ENCODE data around the gene P2RX5. TPM values are rescaled to one million over a fixed set of nuclear protein-coding genes. Genes with fewer than 3 reads are reported as not detected.
"Not testable (repeated sequence)": the region's sequence is repeated elsewhere in the genome, so short reads cannot be mapped to it uniquely, and the experiment has no call there.

Gene P2RX5
- total RNA-seq, 4 donors from 2014 or later = 0.49 to 0.56 TPM; not detected in 2

DNA sequence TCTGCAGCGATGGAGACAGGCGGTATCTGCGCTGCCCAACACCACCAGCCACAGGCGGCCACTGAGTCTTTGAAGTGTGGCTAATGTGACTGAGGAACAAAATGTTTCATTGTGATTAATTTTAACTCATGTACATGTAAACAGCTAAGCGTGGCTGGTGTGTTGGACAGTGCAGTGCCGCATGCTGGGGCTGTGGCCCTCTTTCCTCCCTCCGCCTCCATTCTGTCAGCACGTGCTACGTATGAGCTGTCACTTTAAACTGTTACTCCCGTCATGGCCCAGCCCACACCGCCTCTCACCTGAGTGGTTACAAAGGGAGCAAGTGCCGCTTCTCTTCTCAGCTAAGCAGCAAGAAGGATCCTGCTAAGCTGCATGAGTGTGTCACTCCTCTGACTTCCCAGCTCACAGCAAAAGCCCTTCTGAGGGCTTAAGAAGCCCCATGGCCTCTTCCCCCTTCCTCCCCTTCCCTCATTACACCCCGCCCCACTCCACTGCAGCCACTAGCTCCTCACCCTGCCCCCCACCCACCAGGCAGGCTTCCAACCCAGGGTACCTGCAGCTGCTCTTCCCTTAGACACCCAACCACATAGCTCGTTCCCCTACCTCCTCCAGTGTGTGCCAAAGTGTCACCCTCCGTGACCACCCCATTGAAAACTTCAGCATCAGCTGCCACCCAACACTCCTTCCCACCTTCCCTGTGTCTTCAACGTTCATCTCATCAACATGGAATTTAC lies 42.8 kb upstream of the P2RX5 start:
- peaks cover 18% of the 10 kb centered on the region for H3K4me1 ChIP-seq
- no peak for DNase-seq (ENCODE audit: low spot score in 2 of 2)
- no peak for TF ChIP-seq POLR2AphosphoS5 (IDR thresholded peaks at IDR 0.05)
- TF ChIP-seq POLR2A (IDR thresholded peaks at IDR 0.05) = no peak
- TF ChIP-seq, protein P1, sequence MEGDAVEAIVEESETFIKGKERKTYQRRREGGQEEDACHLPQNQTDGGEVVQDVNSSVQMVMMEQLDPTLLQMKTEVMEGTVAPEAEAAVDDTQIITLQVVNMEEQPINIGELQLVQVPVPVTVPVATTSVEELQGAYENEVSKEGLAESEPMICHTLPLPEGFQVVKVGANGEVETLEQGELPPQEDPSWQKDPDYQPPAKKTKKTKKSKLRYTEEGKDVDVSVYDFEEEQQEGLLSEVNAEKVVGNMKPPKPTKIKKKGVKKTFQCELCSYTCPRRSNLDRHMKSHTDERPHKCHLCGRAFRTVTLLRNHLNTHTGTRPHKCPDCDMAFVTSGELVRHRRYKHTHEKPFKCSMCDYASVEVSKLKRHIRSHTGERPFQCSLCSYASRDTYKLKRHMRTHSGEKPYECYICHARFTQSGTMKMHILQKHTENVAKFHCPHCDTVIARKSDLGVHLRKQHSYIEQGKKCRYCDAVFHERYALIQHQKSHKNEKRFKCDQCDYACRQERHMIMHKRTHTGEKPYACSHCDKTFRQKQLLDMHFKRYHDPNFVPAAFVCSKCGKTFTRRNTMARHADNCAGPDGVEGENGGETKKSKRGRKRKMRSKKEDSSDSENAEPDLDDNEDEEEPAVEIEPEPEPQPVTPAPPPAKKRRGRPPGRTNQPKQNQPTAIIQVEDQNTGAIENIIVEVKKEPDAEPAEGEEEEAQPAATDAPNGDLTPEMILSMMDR (IDR thresholded peaks at IDR 0.05) = no peak
- TF ChIP-seq EP300 (IDR thresholded peaks at IDR 0.05) = no peak
- 39% methylated on average over 16 of the region's 16 CpGs for WGBS
- H3K27ac ChIP-seq = no peak overlapping the region
- H3K27me3 ChIP-seq = no peaks in the 10 kb centered on the region
- H3K4me3 ChIP-seq = peak overlapping the region; percentile 33
- H3K9me3 ChIP-seq = no peaks in the 10 kb centered on the region
- H3K36me3 ChIP-seq = no peaks in the 10 kb centered on the region

DNA sequence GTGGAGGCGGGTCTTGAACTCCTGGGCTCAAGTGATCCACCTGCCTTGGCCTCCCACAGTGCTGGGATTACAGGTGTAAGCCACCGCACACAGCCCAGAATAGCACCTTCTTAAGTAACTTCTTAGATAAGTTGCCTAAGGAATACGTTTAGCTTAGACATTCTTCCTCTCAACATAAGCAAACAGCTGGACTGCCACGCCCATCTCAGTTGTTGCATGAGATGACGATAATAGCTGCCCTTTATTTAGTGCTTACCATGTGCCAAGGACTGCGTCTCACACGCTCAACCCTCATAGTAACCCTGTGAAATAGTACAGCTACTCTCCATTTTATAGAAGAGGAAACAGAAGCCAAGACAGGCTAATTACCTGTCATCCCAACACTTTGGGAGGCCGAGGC lies 39.6 kb upstream of the P2RX5 start:
- DNase-seq (ENCODE audit: low spot score in 2 of 2) = no peak
- Histone ChIP-seq H3K36me3 (no peaks in the 10 kb centered on the region), H3K4me1 (peaks cover 18% of the 10 kb centered on the region), H3K4me3 (no peak overlapping the region), H3K27ac (no peak overlapping the region), H3K9me3 (no peaks in the 10 kb centered on the region), H3K27me3 (no peaks in the 10 kb centered on the region)
- 66% methylated on average over 8 of the region's 8 CpGs for WGBS
- TF ChIP-seq, protein P1 (IDR thresholded peaks at IDR 0.05) = no peak
- TF ChIP-seq POLR2AphosphoS5 (IDR thresholded peaks at IDR 0.05) (no peak), EP300 (IDR thresholded peaks at IDR 0.05) (no peak), POLR2A (IDR thresholded peaks at IDR 0.05) (no peak)

DNA sequence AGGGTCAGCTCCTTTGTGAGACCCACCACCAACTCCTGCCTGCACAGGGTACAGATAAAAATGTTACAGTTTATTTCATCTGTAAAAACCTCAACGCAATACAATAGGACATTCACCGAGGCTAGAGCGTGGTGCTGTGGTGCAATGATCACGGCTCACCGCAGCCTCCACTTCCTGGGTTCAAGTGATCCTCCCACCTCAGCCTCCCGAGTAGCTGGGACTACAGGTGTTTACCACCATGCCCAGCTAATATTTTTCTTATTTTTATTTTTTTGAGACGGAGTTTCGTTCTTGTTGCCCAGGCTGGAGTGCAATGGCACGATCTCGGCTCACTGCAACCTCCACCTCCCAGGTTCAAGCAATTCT lies 38.9 kb upstream of the P2RX5 start:
- H3K27ac ChIP-seq; H3K36me3 ChIP-seq; DNase-seq (ENCODE audit: low spot score in 2 of 2); H3K27me3 ChIP-seq; H3K4me3 ChIP-seq; H3K9me3 ChIP-seq: not testable (repeated sequence)
- 93% methylated on average over 10 of the region's 10 CpGs for WGBS
- H3K4me1 ChIP-seq = peaks cover 18% of the 10 kb centered on the region

DNA sequence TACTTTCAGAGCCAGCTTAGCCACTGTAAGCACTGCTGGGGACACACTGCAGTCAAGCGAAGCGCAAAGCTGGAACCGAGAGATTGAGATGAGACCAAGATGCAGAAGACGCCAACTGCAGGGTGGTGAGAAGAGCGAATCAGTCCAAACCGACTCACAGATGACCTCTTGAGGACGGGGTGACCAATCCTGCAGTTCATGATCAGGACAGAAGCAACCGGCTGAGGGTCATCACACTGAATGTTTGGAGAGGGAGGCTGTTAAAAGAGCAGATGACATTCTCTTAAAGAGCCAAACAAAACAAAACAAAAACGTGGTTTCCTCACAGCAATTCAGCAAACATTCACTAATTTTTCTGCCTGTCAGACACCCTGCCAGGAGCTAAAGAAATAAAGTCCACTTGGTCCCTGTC lies 36.3 kb upstream of the P2RX5 start:
- WGBS = 69% methylated on average over 9 of the region's 9 CpGs
- Histone ChIP-seq H3K9me3 (no peaks in the 10 kb centered on the region), H3K27me3 (no peaks in the 10 kb centered on the region), H3K36me3 (no peaks in the 10 kb centered on the region), H3K4me3 (no peak overlapping the region), H3K4me1 (no peaks in the 10 kb centered on the region), H3K27ac (no peak overlapping the region)
- DNase-seq (ENCODE audit: low spot score in 2 of 2) = no peak
- TF ChIP-seq EP300 (IDR thresholded peaks at IDR 0.05) = no peak
- TF ChIP-seq POLR2A (IDR thresholded peaks at IDR 0.05) = no peak
- TF ChIP-seq, protein P1 (IDR thresholded peaks at IDR 0.05) = no peak
- no peak for TF ChIP-seq POLR2AphosphoS5 (IDR thresholded peaks at IDR 0.05)

DNA sequence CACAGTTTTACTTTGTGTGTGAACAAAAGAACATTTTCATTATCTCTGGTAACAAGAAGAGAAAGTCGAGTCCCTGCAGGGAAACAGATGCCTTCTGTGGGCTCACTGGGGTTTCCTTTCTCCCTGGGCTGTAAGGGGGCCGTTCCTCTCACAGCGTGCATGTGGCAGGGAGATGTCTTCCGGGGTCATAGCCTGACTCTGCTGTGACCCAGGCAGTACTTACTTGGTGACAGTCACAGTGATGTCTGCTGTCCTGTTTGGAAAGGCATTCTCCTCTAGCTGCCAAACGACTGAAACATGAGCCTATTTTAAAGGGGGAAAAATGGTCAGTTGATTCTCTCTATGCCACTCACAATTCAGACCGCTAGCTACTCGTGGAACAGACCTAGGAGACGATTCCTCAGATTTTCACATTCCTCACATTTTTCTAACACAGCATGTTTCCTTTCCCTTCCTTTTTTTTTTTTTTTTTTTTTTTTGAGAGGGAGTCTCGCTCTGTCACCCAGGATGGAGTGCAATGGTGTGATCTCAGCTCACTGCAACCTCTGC lies 35.0 kb upstream of the P2RX5 start:
- Histone ChIP-seq H3K4me3 (no peak overlapping the region), H3K27ac (no peak overlapping the region), H3K36me3 (no peaks in the 10 kb centered on the region), H3K27me3 (no peaks in the 10 kb centered on the region), H3K4me1 (no peaks in the 10 kb centered on the region), H3K9me3 (no peaks in the 10 kb centered on the region)
- 50% methylated on average over 9 of the region's 9 CpGs for WGBS
- no peak for DNase-seq (ENCODE audit: low spot score in 2 of 2)
- TF ChIP-seq POLR2A (IDR thresholded peaks at IDR 0.05) (no peak), EP300 (IDR thresholded peaks at IDR 0.05) (no peak), POLR2AphosphoS5 (IDR thresholded peaks at IDR 0.05) (no peak)
- TF ChIP-seq, protein P1 (IDR thresholded peaks at IDR 0.05) = no peak

Measured in suprapubic skin (tissue), 4 donors.